HG02870 (cell line): ENCODE data around the gene BCKDHB.
"Not testable (repeated sequence)": the region's sequence is repeated elsewhere in the genome, so short reads cannot be mapped to it uniquely, and the experiment has no call there.

ENCODE experiments used
- ATAC-seq: cut with Tn5 transposase; IDR thresholded peaks from one replicate; pipeline ENCODE4 v1.9.1; 2021; ENCODE audit warnings: mild to moderate bottlenecking, moderate library complexity; ENCODE audit not compliant: unreplicated experiment

Gene BCKDHB

DNA sequence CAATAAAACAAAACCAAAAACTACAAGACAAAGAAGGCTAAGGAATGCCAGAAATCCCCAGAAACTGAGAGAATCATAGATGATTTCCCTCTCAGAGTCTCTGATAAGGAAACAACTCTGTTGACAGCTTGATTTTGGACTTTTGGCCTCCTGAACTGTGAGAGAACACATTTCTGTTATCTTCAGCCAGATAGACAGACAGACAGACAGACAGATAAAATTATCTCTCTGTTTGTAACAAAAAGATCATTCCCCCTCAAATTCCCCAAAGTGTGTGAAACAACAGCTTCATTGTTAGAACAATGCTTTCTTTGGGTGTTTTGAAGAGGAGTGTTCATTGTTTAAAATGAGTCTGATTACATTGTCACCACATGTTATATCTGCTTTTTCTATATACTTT lies 148.2 kb downstream of the BCKDHB start:
- ATAC-seq = no peak

DNA sequence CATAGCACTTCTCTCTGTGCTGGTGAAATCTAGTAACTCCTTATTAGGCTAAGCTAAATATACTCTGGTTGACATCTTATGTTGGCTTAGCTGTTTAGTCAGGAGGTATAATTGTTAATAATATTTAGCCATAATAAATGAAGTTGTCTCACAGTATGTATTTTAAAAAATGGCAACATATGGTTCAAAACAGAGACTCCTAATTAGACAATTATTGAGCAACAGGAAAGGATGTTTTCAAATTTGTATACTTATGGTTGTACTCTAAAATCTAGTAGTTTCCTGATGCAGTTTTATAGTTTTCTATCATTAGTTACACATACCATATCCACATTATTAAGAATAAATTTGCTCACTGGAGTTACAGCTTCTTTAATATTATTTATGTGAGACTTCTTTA lies 150.2 kb downstream of the BCKDHB start:
- ATAC-seq = no peak

DNA sequence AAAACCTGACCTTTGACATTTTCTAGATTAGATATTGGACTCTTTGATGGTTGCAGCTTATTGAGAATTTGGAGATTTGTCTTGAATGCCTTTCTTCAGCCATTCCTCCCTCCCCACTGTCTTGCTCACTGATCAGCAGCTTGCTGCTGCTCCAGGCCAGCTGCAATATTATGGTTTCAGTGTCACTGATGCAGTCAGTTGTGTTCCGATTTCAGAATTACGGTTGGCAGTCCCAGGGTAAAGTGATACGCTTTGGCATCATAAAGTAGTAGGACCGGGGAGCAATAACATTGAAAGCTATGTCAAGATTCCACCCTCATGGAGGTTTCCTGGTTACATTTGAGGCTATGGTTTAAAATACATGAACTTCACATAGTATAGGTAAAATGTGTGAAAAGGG lies 152.6 kb downstream of the BCKDHB start:
- no peak for ATAC-seq

DNA sequence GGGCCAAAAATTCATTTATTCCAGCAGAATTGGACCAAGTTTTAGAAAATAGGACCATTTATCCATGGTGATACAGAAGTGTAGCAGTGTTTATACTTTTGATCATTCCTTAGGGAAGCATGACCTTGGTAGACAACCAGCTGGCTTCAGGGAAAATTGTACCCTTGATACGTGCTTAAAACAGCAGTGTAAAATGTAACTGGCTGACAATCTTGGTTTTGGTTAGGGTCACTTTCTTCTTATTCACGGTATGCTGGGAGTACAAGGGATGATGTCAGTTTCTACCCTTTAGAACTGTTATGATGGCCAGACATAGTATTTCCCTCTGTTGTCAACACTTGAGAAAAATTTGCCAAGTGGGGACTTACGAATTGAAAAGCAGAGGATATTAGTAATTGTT lies 157.1 kb downstream of the BCKDHB start:
- no peak for ATAC-seq

DNA sequence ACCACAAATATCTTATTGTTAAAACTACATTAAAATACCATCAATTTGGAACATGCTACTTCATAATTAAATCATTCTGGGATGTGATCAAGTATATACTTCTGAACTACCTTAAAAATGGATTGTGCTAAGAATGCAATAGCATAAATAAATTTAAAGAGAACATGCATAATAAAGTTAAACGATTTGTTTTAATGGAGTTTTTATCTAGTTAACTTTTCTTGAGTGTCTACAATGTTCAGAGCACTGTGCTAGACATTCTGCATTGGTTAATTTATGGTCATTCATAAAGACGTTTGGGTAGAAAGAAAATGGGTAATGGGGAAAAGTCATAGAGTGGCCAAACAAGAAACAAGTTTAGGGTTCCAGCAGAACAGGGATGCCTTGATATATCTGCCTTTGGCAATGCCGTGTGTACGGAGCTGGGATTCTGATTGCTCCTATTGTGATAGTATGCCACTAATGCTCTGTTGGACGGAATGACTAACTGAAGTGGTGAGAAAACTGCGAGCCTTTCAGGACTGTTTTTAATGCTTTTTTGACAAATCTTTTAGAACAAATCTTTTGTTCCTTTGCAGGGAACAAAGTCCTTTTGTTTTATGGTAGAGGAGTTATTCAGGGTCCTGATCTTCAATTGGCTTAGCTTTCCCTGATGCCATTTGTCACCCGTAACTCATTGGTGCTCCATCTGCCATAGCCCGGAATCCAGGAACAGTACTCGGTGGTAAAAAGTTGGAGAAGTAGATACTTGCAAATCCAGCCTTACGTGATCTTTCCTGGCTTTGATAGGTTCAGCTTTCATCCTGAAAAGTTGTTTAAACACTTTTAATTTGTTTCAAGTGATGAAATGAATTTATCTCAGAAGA lies 162.6 kb downstream of the BCKDHB start:
- ATAC-seq = no peak

DNA sequence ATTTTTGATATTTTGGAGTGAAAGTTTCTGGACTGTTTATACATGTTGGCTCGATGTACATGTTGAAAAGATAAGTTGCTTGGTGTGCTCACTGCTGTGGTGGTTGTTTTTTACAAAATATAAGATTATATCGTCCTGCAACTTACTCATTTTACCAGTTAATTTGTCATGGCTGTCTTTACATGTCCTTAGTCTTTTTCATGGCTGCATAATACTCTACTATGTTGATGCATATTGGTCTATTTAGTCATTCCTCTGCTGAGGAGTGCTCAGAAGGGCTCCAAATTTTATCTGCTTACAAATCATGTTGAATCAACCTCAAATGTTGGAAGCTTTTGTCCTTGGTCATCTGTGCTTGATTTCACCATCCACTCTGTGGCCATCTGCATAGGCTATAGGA lies 164.6 kb downstream of the BCKDHB start:
- ATAC-seq = no peak

DNA sequence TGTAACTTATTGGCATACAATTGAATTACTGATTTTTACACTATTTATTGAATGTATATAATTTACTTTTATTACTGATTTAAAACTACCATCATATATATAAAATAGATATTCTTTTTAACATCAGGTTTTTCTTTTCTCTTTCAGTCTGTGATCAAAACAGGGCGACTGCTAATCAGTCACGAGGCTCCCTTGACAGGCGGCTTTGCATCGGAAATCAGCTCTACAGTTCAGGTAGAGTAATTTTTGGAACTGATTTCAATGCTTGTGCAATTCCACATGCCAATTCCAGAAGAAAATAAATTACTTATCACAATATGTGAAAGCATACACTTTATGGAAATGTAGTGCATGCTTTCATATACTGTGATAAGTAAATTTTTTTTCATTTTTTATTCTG lies 166.5 kb downstream of the BCKDHB start:
- ATAC-seq = no peak

DNA sequence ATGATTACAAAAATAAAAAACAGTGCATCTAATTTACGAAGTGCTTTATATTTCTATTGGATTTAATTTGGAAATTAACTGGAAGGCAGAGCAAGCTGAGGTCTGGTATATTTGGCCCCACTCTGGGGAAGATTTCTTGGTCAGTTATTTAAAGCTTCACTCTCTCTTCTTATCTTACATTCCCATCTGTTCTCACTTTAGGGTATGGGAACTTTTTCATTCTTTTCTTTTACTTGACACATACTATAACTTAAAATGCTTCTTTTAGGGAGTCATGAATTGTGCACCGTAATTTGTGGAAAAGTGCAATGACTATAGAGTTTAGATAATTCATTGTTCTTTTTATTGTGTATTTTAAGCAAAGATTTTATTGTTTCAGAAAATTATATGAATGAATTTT lies 170.4 kb downstream of the BCKDHB start:
- ATAC-seq = no peak

DNA sequence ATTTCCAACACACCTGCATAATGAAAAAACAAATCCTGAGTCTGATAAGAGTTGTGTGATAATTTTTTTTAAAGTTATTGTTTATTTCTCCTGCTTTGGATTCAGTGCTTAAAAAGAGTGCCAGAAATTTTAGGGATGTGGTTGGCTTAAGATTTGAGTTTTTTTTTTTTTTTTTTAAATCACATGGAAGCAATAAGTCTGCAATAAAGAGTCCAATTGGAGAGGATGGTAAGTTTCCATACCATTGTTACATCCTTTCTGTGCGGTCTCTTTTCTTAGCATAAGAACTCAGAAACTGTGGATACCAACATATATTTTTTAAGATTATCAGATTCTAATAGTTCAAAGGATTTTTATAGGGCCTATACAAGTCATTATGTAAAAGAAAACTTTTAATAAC lies 171.0 kb downstream of the BCKDHB start:
- ATAC-seq = no peak

DNA sequence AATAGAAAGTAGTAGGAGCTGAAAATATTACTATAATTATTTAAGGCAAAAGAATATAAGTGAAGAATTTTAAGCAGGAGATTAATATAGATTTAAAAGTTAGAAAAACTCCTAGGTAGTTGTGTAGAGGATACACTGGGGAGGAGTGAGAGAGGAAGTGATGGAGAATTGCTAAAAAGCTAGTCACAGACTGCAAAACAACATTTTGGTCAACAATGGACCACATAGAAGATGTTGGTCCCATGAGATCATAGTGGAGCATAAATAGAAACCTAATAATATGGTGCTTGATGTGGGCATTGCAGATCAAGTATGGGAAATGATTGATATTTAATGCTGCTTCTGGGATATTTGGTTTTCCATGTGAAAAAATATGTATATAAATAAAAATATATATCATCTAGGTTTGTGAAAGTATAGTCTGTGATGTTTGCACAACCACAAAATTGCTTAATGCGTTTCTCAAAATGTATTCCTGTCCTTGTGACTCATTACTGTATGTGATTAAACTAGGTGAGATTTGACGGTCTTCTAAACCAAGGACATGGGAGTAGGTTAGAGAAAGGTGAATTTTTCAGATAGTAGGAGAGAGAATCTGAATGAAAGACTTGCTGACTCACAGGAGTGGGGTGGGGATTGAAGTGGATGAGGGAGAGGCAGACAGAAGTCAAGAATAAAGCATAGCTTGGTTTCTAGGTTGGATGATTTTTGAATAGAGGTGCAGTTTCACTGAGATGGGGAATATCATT lies 174.0 kb downstream of the BCKDHB start:
- peak; percentile 58 for ATAC-seq

DNA sequence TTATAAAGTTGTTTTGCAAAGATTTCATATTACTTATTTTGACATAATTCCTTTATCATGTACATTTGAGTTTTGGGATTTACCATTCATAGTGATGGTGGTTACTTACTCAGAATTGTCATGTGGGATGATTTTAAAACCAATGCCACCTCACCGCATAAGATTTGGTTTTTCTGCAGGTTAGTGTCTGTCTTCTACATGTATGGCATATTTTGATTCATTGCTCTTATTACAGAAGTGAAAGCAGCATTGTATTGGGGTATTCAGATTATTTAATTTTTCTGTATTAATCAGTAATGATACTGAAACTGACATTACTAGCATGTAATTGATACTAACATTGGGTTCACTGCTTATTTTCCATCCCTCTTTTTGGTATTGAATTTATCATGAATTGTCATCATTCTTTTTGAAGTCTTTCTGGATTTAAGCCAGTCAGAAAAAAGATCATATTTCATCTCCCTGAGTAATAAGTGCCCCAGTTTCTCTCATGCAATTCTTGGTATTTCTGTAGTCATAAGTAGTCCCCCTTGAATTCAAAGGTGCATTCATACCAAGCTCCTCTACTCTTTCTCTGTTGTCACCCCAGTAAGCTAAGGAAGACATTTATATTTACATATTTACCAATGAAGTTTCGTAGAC lies 176.6 kb downstream of the BCKDHB start:
- no peak for ATAC-seq

DNA sequence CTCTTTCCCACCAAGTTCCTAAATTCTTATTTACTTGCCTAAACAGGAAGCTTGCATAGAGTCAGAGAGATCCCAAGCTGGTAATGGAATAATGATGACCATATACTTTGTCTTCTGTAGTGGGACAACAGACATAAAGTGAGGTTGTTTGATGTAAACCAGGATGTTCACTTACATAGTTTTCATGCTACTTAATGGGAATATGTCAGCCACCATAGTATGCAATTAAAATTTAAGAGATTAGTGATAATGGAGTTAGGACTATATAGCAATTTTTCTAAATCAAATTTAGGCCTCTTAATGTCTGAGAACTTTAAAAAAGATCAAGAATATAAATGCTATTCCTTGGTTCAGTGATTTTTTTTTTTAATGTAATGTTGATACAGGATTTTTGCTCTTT lies 180.6 kb downstream of the BCKDHB start:
- ATAC-seq = no peak

DNA sequence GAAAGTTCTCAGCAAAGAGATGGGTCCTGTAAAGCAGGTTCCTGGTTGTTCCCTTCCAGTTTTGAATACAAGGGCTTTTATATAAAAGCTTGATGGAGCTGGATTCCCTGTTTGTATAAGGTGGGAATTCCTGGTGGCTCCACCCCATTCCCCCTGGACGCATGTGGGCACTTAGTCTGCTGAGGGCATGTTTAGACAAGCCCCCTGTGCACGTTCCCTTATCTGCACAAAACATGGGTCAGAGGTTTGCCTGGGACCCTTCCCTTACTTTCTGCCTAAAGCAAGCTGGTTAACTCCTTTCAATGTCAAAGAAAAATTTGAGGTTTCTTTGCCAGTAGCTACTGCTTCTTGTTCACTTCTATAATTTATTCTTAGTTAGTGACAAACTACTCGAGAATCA lies 181.1 kb downstream of the BCKDHB start:
- ATAC-seq = no peak

DNA sequence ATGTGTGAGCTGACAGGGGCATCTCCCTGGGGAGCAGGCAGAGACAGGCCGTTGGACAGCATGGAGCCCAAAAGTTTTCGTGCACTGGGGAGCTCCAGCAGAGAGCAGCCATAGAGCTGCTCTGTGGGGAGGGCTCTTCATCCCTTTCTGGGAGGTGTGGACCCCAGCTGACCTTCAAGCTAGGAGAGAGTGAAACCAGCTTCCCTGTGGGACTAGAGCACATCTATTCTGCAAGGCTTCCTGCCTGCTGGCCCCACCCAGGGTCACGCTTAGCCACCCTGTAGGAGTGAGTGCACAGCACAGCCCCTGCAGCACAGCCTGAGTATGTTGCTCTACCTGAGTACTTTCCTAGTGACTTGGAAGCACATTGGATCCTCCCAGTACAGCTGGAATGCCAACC lies 183.3 kb downstream of the BCKDHB start:
- ATAC-seq = no peak

DNA sequence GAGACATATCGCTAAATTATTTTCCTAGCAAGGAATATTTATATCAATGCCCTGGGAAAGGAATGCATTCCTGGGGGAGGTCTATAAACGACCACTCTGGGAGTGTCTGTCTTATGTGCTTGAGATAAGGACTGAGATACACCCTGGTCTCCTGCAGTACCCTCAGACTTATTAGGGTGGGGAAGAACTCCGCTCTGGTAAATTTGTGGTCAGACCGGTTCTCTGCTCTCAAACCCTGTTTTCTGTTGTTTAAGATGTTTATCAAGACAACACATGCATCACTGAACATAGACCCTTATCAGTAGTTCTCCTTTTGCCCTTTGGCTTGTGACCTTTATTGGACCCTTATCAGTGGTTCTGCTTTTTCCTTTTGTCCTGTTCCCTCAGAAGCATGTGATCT lies 188.1 kb downstream of the BCKDHB start:
- not testable (repeated sequence) for ATAC-seq

DNA sequence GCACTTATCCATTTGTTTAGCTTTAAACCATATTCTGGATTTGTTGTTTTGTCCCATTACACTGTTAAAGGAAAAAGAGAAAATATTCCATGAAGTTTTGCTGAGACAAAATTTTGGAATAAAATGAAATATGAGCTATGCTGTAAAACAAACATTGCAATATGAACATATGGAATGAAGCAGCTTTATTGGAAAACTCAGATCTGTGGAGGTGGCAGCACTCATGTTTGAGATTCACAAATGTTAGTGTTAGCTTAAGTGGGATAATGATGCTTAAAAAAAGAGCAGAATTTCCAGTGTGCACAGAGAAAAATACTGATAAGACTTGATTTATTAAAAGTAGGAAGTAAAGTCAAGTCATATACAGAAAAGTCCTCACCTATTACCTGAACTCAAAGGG lies 196.2 kb downstream of the BCKDHB start:
- ATAC-seq = no peak

DNA sequence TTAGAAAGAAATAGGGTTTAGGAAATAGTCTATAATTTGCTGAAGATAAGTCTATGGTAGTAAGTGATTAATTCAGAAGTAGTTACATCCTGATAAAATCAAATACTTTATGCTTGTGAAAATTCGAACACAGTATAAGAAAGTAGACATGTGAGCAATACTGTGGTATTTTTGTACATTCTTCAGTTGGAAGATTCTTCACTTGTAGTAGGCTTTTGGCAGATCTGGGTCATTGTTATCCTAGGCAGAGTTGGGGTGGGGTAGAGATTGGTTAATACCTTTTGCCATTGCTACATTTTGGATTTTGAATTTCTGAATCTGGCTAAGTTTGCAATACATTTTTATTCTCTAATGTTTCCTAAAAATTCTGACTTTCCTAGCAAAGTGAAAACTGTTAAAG lies 197.5 kb downstream of the BCKDHB start:
- no peak for ATAC-seq

DNA sequence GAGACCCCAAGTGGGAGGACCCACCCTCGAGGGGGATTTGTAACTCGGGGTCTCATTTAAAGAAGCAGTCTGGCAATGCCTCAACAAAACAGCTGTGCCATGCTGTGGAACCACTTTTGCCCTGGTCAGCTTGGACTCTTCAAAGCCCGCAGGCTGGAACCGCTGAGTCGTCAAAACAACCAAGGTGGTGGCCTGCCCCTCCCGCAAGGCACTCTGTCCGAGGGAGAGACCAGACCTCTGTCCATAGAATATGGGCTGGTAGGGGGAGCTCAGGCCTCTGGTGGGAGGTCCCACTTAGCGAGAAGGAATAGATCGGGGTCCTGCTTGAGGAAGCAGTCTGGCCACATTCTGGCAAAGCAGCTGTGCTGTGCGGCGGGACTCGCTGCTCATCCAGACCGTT lies 208.1 kb downstream of the BCKDHB start:
- no peak for ATAC-seq

DNA sequence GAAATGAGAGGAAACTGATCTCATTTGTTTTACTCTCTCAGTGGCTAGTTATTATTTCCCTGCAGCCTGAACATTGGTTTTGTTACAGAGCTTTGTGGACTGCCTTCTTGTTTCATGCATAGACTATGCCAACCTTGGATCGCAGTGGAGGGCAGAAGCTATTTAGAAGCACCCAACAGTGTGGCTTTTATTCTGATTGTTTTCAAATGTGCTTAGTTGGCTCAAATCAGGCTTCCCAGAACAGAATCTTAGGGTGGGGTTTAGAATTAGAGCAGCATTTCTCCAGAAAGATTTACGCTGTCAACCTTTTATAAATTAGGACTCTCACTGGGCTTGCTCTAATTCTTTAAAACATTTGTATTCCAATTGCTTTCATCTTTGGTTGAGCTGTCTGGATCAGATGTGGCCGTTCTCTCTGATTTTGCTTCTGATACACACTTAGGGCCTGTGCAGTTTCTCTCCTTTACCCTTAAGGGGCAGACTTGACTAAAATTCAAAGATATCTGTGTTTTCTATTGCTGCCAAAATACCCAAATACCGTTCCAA lies 210.3 kb downstream of the BCKDHB start:
- no peak for ATAC-seq

DNA sequence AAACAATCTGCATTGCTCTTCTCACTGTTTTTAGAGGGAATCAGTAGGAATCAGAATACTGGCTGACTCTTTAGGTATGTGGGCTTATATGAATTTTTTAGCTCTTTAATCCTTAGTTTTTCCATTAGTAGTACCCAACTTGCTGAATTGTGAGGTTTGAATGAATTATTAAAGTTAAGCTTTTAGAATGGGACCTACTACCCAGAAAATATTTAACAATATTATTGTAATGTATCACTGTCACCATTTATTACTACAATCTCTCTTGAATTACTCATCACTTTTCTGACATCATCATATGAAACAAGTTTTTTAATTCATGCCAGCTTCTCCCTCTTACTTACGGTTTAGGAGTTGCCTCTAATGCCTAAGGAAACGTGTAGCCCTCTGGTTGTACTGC lies 212.7 kb downstream of the BCKDHB start:
- ATAC-seq = no peak

DNA sequence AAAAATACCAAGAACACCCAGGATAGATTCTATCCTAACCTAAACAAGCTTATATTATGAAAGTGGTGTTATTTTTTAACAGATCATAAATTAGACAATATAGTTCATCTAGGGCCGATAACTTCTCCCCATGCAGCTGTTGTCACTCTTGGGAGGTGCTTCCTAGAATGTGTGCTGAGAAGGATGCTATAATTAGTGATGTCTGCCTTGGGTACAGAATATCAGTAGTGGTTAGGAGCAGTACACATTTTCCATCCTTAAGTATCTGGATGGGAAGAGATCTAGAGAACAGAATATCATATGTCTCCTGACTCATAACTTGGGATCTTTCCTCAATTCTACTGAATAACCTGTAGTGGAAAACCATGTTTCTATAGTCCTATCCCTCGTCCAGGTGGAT lies 214.5 kb downstream of the BCKDHB start:
- no peak for ATAC-seq

DNA sequence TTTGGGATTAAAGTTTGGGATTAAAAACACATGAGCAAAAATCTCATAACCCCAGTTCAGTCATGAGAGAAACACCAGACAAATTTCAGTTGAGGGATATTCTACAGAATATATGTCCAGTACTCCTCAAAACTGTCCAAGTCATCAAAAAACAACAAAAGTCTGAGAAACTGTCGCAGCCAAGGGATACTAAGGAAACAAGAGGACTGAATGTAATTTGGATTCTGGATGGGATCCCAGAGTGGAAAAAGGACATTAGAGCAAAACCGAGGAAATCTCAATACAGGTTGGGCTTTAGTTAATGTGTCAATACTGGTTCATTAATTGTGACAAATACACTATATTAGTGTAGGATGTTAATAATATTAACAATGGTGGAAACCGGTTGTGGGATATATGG lies 219.3 kb downstream of the BCKDHB start:
- ATAC-seq = no peak
